A673 (cell line): Measurements from ENCODE around the gene MAML3.

Experiments
- CTCF ChIP-seq: fragments of 300-800, 200-600 bp; sonication (generic); conservative IDR thresholded peaks from 2 replicates; pipeline ENCODE4 v1.5.1; 2017; ENCODE audit warnings: low read depth, mild to moderate bottlenecking, antibody characterized with exemption, low read length, moderate library complexity, mixed read lengths
- EZH2 ChIP-seq: fragments of 200-600 bp; sonication (generic); IDR thresholded peaks from 2 replicates; pipeline ENCODE4 v1.6.1; 2017; ENCODE audit warnings: borderline replicate concordance, low read depth, mild to moderate bottlenecking, mixed read lengths, antibody characterized with exemption, low read length; ENCODE audit not compliant: poor library complexity, severe bottlenecking

- TF ChIP-seq CTCF: no peak
- TF ChIP-seq EZH2: no peak
Measured at GRCh38 chr4:140088323-140088967, 65.5 kb downstream of the MAML3 start.
